OCI-LY7 (cell line): ENCODE data around the gene TRAPPC10. TPM values are rescaled to one million over a fixed set of nuclear protein-coding genes. Genes with fewer than 3 reads are reported as not detected.

Experiments
- BruUV-seq: library from RNA; stranded (reverse); fragments of 400-500 nt; replicated peaks from 2 replicates; lab custom pipeline; 2021; lab: Mats Ljungman, UMichigan
- CTCF ChIA-PET: fragments of 300-600 bp; sonication (Branson Sonifier 250); formaldehyde crosslinking; loops from one replicate; lab custom pipeline; 2022; ENCODE audit warnings: antibody characterized with exemption; ENCODE audit not compliant: unreplicated experiment; lab: Charles Lee
- POLR2A ChIA-PET: fragments of 300-600 bp; sonication (Branson Sonifier 250); formaldehyde crosslinking; loops from one replicate; lab custom pipeline; 2022; ENCODE audit warnings: antibody characterized with exemption; lab: Charles Lee
- DNase-seq: peaks from one replicate; pipeline ENCODE4 v3.0.0-alpha.2; 2015; ENCODE audit warnings: low spot score
- H2AFZ ChIP-seq: fragments of 200-600 bp; sonication (generic), shearing (Covaris generic); 2 replicates; pipeline ENCODE4 v1.6.1; 2014; ENCODE audit warnings: mild to moderate bottlenecking, antibody characterized with exemption, low read length, moderate library complexity
- H3K27ac ChIP-seq: fragments of 200-600 bp; sonication (generic); 2 replicates; pipeline ENCODE4 v1.5.1; 2014; ENCODE audit warnings: mixed run types, low read depth, mild to moderate bottlenecking, moderate library complexity, low read length, inconsistent platforms; ENCODE audit not compliant: poor library complexity, severe bottlenecking
- H3K36me3 ChIP-seq: fragments of 200-600 bp; sonication (generic); 2 replicates; pipeline ENCODE4 v1.6.1; 2014; ENCODE audit warnings: mild to moderate bottlenecking, antibody characterized with exemption, low read length, moderate library complexity, mixed read lengths; ENCODE audit not compliant: insufficient read depth
- H3K4me1 ChIP-seq: fragments of 200-600 bp; sonication (generic); 2 replicates; pipeline ENCODE4 v1.5.1; 2014; ENCODE audit warnings: mild to moderate bottlenecking, low read length; ENCODE audit not compliant: insufficient read depth, poor library complexity, severe bottlenecking
- H3K4me2 ChIP-seq: fragments of 200-600 bp; sonication (generic); 2 replicates; pipeline ENCODE4 v1.6.1; 2014; ENCODE audit warnings: mild to moderate bottlenecking, low read length
- H3K4me3 ChIP-seq: fragments of 200-600 bp; sonication (generic); 2 replicates; pipeline ENCODE4 v1.5.1; 2014; ENCODE audit warnings: mild to moderate bottlenecking, low read depth, low read length; ENCODE audit not compliant: poor library complexity, severe bottlenecking
- H3K79me2 ChIP-seq: fragments of 200-600 bp; sonication (generic); 2 replicates; pipeline ENCODE4 v1.6.1; 2016; ENCODE audit warnings: low read depth, mild to moderate bottlenecking, low read length, moderate library complexity, mixed read lengths; ENCODE audit not compliant: insufficient read depth
- H3K9me2 ChIP-seq: fragments of 200-600 bp; sonication (generic); 2 replicates; pipeline ENCODE4 v1.6.1; 2016; ENCODE audit warnings: mild to moderate bottlenecking, low read length, mixed read lengths; ENCODE audit not compliant: insufficient read depth
- H3K9me3 ChIP-seq: fragments of 200-600 bp; sonication (generic); 2 replicates; pipeline ENCODE4 v1.6.1; 2014; ENCODE audit warnings: mild to moderate bottlenecking, mixed run types, low read length, mixed read lengths
- H4K20me1 ChIP-seq: fragments of 200-600 bp; sonication (generic); 2 replicates; pipeline ENCODE4 v1.6.1; 2014; ENCODE audit warnings: mild to moderate bottlenecking, antibody characterized with exemption, low read length, moderate library complexity, mixed read lengths; ENCODE audit not compliant: insufficient read depth
- CTCF ChIP-seq: fragments of 200-600 bp; sonication (generic); conservative IDR thresholded peaks from 2 replicates; pipeline ENCODE4 v1.5.1; 2014; ENCODE audit warnings: mild to moderate bottlenecking, antibody characterized with exemption, low read length, moderate library complexity, mixed read lengths
- EZH2phosphoT487 ChIP-seq: fragments of 200-600 bp; sonication (generic); IDR thresholded peaks from 2 replicates; pipeline ENCODE4 v1.6.1; 2018; ENCODE audit warnings: low read depth, borderline replicate concordance, mild to moderate bottlenecking, mixed run types, antibody characterized with exemption, low read length, moderate library complexity, mixed read lengths
- intact Hi-C: fragments of 100-400 bp; cut with micrococcal nuclease; formaldehyde crosslinking; loops from one replicate; pipeline ENCODE4 v1.10.0; 2022; ENCODE audit not compliant: unreplicated experiment
- total RNA-seq, 2 experiments: library from RNA; depleted of rRNA in 1 of 2; stranded (reverse); fragments of >200 nt in 1 of 2; shearing (Covaris generic) in 1 of 2; gene quantifications; 2 replicates each; pipeline ENCODE4 v1.2.3, GENCODE V29; 2014 to 2022

TRAPPC10 gene
- total RNA-seq, 2 experiments from 2014 or later = 37.4 to 54.7 TPM

GRCh38 chr21:44072111-44072510 lies 60.0 kb downstream of the TRAPPC10 start:
- H2AFZ ChIP-seq = no peak overlapping the region
- peaks cover 66% of the 10 kb centered on the region for H3K36me3 ChIP-seq
- intact Hi-C loops = no loop called here
- no peak for TF ChIP-seq CTCF
- no peak for TF ChIP-seq EZH2phosphoT487
- H3K9me2 ChIP-seq = no peaks in the 10 kb centered on the region
- no peaks in the 10 kb centered on the region for H3K9me3 ChIP-seq
- no peaks in the 10 kb centered on the region for H4K20me1 ChIP-seq
- no peak overlapping the region for H3K4me2 ChIP-seq
- H3K4me3 ChIP-seq = no peak overlapping the region
- no peak for DNase-seq
- no peak overlapping the region for H3K27ac ChIP-seq
- BruUV-seq = no TSS peak
- CTCF ChIA-PET = no interaction called here
- POLR2A ChIA-PET = no interaction called here
- no peaks in the 10 kb centered on the region for H3K4me1 ChIP-seq
- no peaks in the 10 kb centered on the region for H3K79me2 ChIP-seq

GRCh38 chr21:44074315-44074958 lies 62.3 kb downstream of the TRAPPC10 start:
- H2AFZ ChIP-seq = no peak overlapping the region
- H3K4me1 ChIP-seq = no peaks in the 10 kb centered on the region
- intact Hi-C loops = no loop called here
- H3K79me2 ChIP-seq = no peaks in the 10 kb centered on the region
- no peaks in the 10 kb centered on the region for H4K20me1 ChIP-seq
- ChIA-PET POLR2A (interaction anchor here (1.8 kb wide), 1 partner anchor 19 kb away, joined by 4 read pairs; no protein-coding TSS in a partner anchor), CTCF (interaction anchor here (1.0 kb wide), 1 partner anchor 9 kb away, joined by 3 read pairs; no protein-coding TSS in a partner anchor)
- no peak for DNase-seq
- peaks cover 71% of the 10 kb centered on the region for H3K36me3 ChIP-seq
- no TSS peak for BruUV-seq
- no peak for TF ChIP-seq EZH2phosphoT487
- no peak for TF ChIP-seq CTCF
- no peaks in the 10 kb centered on the region for H3K9me3 ChIP-seq
- no peaks in the 10 kb centered on the region for H3K9me2 ChIP-seq
- H3K27ac ChIP-seq = no peak overlapping the region
- H3K4me3 ChIP-seq = no peak overlapping the region
- no peak overlapping the region for H3K4me2 ChIP-seq

GRCh38 chr21:44076316-44076715 lies 64.2 kb downstream of the TRAPPC10 start:
- ChIA-PET POLR2A (interaction anchor here (1.8 kb wide), 1 partner anchor 17 kb away, joined by 4 read pairs; no protein-coding TSS in a partner anchor), CTCF (no interaction called here)
- Histone ChIP-seq H3K9me2 (no peaks in the 10 kb centered on the region), H3K79me2 (no peaks in the 10 kb centered on the region), H3K36me3 (peaks cover 81% of the 10 kb centered on the region), H3K9me3 (no peaks in the 10 kb centered on the region), H3K4me3 (no peak overlapping the region), H4K20me1 (no peaks in the 10 kb centered on the region), H3K4me1 (no peaks in the 10 kb centered on the region), H3K4me2 (no peak overlapping the region), H2AFZ (no peak overlapping the region), H3K27ac (no peak overlapping the region)
- no TSS peak for BruUV-seq
- TF ChIP-seq EZH2phosphoT487 (no peak), CTCF (no peak)
- intact Hi-C loops = no loop called here
- DNase-seq = no peak
